Stimulated activated naive CD8-positive, alpha-beta T cell treated with anti-CD3 and anti-CD28 coated beads, Interleukin-15, Interleukin-2, amounts not matched to agents 100 ng/mL and 50 ng/mL, for 24 hours (primary cell): ENCODE results near the gene PUS7.
"Not testable (repeated sequence)": the region's sequence is repeated elsewhere in the genome, so short reads cannot be mapped to it uniquely, and the experiment has no call there.

ENCODE experiments used
- H3K27ac Mint-ChIP-seq: one replicate; pipeline ENCODE4 v1.8.0; 2021; ENCODE audit warnings: mild to moderate bottlenecking, mixed read lengths
- H3K27me3 Mint-ChIP-seq: one replicate; pipeline ENCODE4 v1.8.0; 2021; ENCODE audit warnings: mixed read lengths
- H3K36me3 Mint-ChIP-seq: one replicate; pipeline ENCODE4 v1.8.0; 2021; ENCODE audit warnings: low read depth, mixed read lengths
- H3K4me1 Mint-ChIP-seq: one replicate; pipeline ENCODE4 v1.8.0; 2021; ENCODE audit warnings: low read depth, mixed read lengths
- H3K4me3 Mint-ChIP-seq: one replicate; pipeline ENCODE4 v1.8.0; 2021; ENCODE audit warnings: mild to moderate bottlenecking, mixed read lengths
- H3K9me3 Mint-ChIP-seq: one replicate; pipeline ENCODE4 v1.8.0; 2021; ENCODE audit warnings: mixed read lengths

The PUS7 gene

DNA sequence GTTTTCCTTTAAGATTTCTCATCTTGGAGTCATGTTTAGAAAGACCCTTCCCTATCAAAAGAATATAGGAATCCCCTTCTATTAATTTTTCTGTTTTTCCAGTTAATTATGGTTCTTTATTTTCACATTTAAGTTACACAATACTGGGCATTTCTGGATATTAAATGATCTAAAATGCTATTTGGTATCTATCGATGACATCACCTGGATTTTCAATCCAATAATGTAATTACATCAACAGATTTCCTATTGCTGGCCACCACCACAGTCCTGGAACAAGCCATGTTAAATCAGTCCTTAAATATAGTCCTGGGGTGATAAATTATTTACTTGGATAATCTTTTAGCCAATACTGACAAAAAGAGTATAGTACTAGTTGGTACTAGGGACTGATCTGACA is 48.0 kb downstream of the PUS7 start:
- Mint-ChIP-seq H3K9me3 (no peaks in the 10 kb centered on the region), H3K4me1 (no peaks in the 10 kb centered on the region), H3K36me3 (peaks cover 48% of the 10 kb centered on the region), H3K4me3 (no peak overlapping the region), H3K27me3 (no peaks in the 10 kb centered on the region), H3K27ac (no peak overlapping the region)

DNA sequence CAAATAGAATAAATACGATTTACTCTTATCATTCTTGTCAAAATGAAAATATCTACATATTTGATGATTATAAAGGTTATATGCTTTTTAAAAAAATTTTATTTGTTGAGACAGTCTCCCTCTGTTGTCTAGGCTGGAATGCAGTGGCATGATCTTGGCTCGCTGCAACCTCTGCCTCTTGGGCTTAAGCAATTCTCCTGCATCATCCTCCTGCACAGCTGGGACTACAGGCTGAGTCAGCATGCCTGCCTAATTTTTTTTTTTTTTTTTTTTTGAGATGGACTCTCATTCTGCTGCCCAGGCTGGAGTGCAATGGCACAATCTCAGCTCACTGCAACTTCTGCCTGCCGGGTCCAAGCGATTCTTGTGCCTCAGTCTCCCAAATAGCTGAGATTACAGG is 48.9 kb downstream of the PUS7 start:
- no peaks in the 10 kb centered on the region for H3K27me3 Mint-ChIP-seq
- no peak overlapping the region for H3K4me3 Mint-ChIP-seq
- peaks cover 41% of the 10 kb centered on the region for H3K36me3 Mint-ChIP-seq
- no peaks in the 10 kb centered on the region for H3K4me1 Mint-ChIP-seq
- H3K9me3 Mint-ChIP-seq = no peaks in the 10 kb centered on the region
- no peak overlapping the region for H3K27ac Mint-ChIP-seq

DNA sequence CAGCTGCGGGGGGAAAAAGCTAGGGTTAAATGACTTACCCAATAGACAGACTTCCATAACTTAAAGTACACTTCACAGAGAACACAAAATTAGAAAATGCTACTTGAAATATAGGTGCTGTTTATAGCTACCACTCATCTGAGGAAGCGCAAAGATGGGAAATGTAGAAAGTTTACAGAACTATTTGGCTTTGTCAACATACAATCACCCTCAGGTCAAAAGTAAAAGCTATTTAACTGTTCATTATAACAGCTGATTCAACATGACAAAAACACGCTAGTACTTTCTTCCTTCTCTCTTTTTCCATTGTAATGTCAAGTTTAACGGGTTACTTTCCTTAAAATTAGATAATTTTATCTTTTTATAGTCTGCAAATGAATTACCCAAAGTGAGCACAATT is 51.2 kb downstream of the PUS7 start:
- Mint-ChIP-seq H3K9me3 (no peaks in the 10 kb centered on the region), H3K27me3 (no peaks in the 10 kb centered on the region), H3K4me1 (no peaks in the 10 kb centered on the region), H3K36me3 (peaks cover 43% of the 10 kb centered on the region), H3K4me3 (no peak overlapping the region), H3K27ac (no peak overlapping the region)

DNA sequence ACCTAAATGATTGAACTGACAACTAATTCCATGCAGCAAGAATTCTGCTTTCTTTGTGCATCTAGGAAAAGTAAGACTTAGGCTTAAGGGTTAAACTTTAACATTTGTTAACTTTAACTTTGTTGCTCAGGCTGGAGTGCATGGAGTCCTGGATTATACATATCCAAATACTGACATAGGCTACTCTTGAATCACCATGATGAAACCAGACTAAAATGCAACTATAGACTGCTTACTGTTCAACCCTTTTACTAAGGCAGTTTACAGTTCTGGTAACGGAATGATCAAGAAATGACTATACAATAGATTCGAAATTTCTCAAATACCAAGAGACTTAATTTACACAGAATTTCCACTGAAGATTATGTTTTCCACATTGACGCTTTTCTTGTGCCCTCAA is 52.0 kb downstream of the PUS7 start:
- Mint-ChIP-seq H3K27ac (no peak overlapping the region), H3K27me3 (no peaks in the 10 kb centered on the region), H3K4me1 (no peaks in the 10 kb centered on the region), H3K9me3 (no peaks in the 10 kb centered on the region), H3K4me3 (no peak overlapping the region), H3K36me3 (peaks cover 39% of the 10 kb centered on the region)

DNA sequence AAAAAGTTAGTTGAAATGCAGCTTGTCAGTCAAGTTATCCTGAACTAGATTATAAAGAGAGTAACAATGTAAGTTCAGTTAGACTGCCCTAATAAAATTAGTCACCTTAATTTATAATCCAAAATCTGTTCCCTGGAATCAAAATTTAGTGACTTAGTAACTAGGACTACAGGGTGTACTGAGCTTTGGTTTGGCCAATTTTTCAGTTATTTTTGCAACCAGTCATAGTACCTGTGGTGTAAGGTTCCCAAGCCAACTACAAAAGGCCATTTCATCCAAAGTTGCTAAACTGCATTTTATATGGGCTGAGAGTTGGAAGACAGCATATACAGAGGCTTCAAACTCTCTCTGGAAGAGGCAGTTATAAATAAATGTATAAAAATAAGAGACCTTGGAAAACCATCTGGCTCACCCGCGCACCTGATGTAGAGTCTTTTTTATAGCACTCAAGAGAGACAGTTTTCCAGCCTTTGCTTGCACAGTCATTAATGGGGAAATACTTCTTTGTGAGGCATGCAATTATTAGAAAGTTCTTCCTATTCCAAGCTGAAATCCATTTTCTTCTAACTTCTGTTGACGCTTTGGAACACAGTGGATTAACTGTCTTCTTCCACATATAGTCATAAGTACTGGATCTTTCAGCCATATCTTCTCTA is 59.2 kb downstream of the PUS7 start:
- Mint-ChIP-seq H3K9me3 (no peaks in the 10 kb centered on the region), H3K36me3 (peaks cover 41% of the 10 kb centered on the region), H3K27me3 (no peaks in the 10 kb centered on the region), H3K4me3 (no peak overlapping the region), H3K4me1 (no peaks in the 10 kb centered on the region), H3K27ac (no peak overlapping the region)

DNA sequence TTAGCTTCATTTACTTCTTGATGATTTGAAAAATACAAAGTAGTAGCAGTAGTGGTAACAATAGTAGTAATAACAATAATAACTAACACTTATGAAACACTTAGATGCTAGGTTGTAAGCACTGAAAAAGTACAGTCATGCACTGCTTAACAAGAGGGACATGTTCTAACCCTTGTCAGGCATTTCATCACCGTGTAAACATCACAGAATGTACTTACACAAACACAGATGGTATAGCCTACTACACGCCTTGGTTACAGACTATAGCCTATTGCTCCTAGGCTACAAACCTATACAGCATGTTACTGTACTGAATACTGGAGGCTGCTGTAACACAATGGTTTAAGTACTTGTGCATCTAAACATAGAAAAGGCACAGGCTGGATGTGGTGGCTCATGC is 60.6 kb downstream of the PUS7 start:
- Mint-ChIP-seq H3K4me3 (no peak overlapping the region), H3K27me3 (no peaks in the 10 kb centered on the region), H3K4me1 (no peaks in the 10 kb centered on the region), H3K27ac (no peak overlapping the region), H3K9me3 (no peaks in the 10 kb centered on the region), H3K36me3 (peaks cover 39% of the 10 kb centered on the region)

DNA sequence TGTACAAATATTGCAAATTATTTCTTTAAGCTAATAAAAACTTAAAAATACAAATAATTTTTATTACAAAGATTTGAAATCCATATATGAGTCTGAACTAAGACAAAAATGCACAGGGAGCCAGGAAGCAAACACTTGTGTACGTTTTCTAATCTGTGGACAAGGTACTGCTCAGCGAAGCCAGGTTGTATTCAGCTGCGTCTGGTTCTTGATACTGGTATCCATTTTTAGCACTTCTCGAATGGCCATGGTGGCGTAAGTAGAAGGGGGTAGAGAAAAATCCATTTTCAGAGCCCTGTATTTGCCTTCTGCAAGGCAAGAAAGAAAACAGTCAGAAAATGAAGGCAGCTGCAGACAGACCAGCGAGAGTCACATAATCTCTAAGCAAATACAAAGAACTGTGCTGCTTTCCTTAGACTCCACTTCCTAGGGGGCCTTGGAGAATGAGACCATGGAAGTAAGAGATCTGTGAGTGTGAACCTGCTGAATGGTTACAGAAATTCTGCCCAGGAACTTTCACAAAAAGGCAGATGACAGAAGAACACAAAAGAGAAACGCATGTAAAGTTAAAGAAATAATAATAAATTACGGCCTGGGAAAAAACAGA is 64.3 kb downstream of the PUS7 start:
- Mint-ChIP-seq H3K36me3 (peaks cover 34% of the 10 kb centered on the region), H3K27ac (no peak overlapping the region), H3K27me3 (no peaks in the 10 kb centered on the region), H3K4me1 (no peaks in the 10 kb centered on the region), H3K4me3 (no peak overlapping the region), H3K9me3 (no peaks in the 10 kb centered on the region)

DNA sequence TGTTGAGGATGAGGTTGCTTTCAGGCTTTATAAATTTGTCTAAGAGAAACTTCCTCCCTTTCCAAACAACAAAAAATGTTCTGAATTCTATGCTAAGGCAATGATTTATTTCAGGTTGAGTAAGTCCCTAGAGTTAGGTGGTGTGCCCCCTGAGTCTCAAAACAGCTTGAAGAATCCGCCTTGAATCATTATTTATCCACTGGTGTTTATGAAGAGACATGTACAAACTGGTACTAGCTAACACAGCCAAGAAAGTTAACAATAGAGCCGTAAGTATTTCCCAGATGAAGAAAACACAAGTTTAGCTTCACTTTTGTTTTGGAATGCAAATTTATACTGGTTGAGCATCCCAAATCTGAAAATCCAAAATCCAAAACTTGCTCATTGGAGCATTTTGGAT is 67.2 kb downstream of the PUS7 start:
- H3K36me3 Mint-ChIP-seq = peaks cover 25% of the 10 kb centered on the region
- H3K27me3 Mint-ChIP-seq = no peaks in the 10 kb centered on the region
- H3K27ac Mint-ChIP-seq = no peak overlapping the region
- peaks cover 6% of the 10 kb centered on the region for H3K4me1 Mint-ChIP-seq
- H3K4me3 Mint-ChIP-seq = no peak overlapping the region
- no peaks in the 10 kb centered on the region for H3K9me3 Mint-ChIP-seq

DNA sequence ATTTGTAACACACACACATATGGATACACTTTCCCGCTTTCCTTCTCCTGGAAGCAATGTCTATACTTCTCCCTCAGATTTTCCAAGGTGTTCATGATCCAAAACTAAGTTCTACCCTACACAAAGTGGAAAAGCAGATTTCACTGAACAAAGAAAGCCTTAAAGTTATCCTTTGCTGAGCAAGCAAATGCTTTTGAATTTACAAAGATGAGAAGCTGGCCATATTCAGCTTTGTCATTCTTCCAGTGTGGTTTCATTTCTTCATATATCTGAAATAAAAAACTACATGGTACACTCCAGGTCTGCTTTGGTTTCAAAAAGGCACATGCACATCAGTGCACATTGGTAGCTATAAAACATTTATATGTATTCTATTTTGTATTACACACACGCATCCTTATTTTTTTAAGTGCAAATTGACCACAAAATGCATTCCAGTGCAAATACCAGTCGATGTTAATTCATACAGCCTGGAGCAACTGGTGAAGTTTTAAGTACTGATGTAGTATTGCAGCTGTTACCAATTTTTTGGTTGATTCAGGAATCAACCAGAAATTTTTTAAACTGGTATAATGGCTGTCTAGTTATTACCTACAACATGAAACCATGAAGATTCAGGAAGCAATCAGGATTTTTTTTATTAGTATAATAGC is 67.8 kb downstream of the PUS7 start:
- Mint-ChIP-seq H3K27me3 (no peaks in the 10 kb centered on the region), H3K36me3 (peaks cover 24% of the 10 kb centered on the region)

DNA sequence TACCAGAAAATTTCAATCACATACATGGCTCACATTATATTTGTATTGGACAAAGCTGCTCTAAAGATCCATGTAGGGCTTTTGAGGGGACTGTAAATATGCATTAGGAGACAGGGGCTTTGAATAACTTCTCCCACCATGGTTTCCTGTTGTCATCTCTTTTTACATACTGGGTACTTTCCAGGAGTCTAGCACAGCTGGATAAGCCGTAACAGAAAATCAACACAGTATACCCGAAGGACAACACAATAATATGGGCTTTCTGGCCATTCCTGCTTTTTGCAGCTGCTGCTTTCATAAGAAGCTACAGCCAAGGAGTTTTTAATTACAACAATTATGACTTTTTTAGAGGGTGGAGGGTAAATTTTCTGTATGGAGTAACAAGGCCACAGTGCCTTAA is 70.0 kb downstream of the PUS7 start:
- Mint-ChIP-seq H3K4me1 (peaks cover 19% of the 10 kb centered on the region), H3K36me3 (peaks cover 10% of the 10 kb centered on the region), H3K27ac (no peak overlapping the region), H3K27me3 (no peaks in the 10 kb centered on the region), H3K9me3 (no peaks in the 10 kb centered on the region), H3K4me3 (no peak overlapping the region)

More for the DNA sequence above, 67.8 kb downstream of the PUS7 start:
- Mint-ChIP-seq H3K9me3 (no peaks in the 10 kb centered on the region), H3K27ac (no peak overlapping the region), H3K4me1 (peaks cover 7% of the 10 kb centered on the region), H3K4me3 (no peak overlapping the region)

DNA sequence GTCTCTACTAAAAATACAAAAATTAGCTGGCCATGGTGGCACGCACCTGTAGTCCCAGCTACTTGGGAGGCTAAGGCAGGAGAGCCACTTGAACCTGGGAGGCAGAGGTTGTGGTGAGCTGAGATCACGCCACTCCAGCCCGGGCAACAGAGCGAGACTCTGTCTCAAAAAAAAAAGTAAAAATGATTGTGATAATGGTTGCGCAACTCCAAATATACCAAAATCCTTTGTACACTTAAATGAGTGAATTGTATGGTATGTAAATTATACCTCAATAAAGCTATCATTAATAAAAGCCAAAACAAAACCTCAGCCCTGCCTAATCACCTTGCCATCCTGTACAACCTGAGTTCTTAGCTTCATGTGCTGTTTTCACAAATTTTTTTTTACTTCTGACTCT is 71.2 kb downstream of the PUS7 start:
- not testable (repeated sequence) for H3K27me3 Mint-ChIP-seq, H3K36me3 Mint-ChIP-seq, H3K9me3 Mint-ChIP-seq, H3K4me3 Mint-ChIP-seq, H3K27ac Mint-ChIP-seq
- H3K4me1 Mint-ChIP-seq = peaks cover 22% of the 10 kb centered on the region

DNA sequence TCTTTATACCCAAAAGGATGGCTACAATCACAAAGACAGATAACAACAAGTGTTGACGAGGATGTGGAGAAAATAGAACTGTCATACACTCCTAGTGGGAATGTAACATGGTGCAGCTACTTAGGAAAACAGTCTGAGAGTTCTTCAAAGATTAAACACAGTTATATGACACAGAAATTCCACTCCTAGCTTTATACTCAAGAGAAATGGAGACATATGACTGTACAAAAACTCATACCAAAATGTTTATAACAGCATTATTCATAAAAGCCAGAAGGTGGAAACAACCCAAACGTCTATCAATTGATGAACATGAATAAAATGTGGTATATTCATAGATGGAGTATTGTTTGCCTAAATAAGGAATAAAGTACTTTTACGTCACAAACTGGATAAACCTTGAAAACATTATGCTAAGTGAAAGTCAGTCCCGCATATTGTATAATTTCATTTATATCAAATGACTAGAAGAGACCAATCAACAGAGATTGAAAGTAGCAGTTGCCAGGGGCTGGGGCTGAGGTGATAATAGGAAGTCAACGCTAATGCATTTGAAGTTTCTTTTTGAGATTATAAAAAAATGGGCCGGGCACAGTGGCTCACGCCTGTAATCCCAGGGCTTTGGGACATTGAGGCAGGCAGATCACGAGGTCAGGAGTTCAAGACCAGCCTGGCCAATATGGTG is 71.8 kb downstream of the PUS7 start:
- Mint-ChIP-seq H3K9me3 (no peaks in the 10 kb centered on the region), H3K27me3 (no peaks in the 10 kb centered on the region), H3K36me3 (no peaks in the 10 kb centered on the region), H3K27ac (no peak overlapping the region), H3K4me1 (peaks cover 24% of the 10 kb centered on the region), H3K4me3 (no peak overlapping the region)

DNA sequence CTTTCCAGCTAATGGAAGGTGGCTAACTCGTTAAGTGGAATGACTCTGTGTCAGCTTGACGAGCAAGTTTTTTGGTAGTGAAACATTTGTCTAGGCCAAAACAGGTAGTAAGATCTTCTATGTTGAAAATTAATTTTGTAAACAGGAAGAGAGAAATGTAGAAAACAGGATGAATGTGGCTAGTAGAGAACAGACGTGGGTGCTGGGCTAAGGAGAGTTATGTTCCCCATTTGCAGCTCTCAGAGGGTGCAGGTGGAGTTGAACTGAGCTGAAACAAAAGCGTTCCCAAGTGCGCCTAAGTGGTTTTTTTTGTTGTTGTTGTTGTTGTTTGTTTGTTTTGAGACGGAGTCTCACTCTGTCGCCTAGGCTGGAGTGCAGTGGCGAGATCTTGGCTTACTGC is 73.9 kb downstream of the PUS7 start:
- Mint-ChIP-seq H3K4me3 (no peak overlapping the region), H3K27ac (no peak overlapping the region)

DNA sequence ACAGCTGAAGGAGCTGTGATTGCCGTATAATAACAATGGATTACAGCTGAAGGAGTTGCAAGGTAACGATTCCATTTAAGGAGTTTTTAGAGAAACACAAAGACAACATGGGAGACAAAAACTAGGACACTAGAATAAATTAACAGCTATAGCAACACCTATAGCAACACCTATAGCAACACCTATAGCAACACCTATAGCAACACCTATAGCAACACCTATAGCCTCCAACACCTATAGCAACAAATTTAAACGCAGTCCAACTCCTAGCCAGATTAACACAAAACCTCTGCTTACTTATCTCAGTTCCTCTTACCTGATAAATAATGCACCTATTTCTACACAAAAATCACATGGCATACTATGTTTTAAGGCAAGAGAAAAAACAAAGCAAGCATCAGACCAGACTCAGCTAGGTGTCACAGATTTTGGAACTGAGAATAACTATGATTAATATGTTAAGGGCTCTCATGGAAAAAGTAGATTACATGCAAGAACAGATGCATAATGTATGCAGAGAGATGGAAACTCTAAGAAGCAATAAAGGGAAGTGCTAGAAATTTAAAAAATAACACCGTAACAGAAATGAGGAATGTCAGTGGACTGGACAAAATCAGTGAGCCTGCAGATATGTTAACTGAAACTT is 77.6 kb downstream of the PUS7 start:
- Mint-ChIP-seq H3K36me3 (no peaks in the 10 kb centered on the region), H3K4me1 (peaks cover 28% of the 10 kb centered on the region), H3K27me3 (no peaks in the 10 kb centered on the region), H3K27ac (no peak overlapping the region), H3K4me3 (no peak overlapping the region), H3K9me3 (no peaks in the 10 kb centered on the region)

More for the DNA sequence above, 73.9 kb downstream of the PUS7 start:
- no peaks in the 10 kb centered on the region for H3K36me3 Mint-ChIP-seq
- H3K9me3 Mint-ChIP-seq = no peaks in the 10 kb centered on the region
- H3K27me3 Mint-ChIP-seq = no peaks in the 10 kb centered on the region
- peaks cover 35% of the 10 kb centered on the region for H3K4me1 Mint-ChIP-seq

DNA sequence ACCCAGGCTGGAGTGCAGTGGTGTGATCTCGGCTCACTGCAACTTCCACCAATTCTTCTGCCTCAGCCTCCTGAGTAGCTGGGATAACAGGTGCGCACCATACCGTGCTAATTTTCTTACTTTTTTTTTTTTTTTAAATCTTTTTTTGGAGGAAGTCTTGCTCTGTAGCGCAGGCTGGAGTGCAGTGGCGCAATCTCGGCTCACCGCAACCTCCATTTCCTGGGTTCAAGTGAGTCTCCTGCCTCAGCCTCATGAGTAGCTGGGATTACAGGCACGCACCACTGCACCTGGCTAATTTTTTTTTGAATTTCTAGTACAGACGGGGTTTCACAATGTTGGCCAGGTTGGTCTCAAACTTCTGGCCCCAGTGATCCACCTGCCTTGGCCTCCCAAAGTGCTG is 79.9 kb downstream of the PUS7 start:
- not testable (repeated sequence) for H3K4me3 Mint-ChIP-seq, H3K27ac Mint-ChIP-seq, H3K9me3 Mint-ChIP-seq, H3K27me3 Mint-ChIP-seq, H3K36me3 Mint-ChIP-seq
- peaks cover 22% of the 10 kb centered on the region for H3K4me1 Mint-ChIP-seq
